ENCODE data around the gene ETS2.

ETS2 gene

GRCh38 chr21:38800046-38800758 is 5.5 kb upstream of the ETS2 start:
- Mint-ChIP-seq H3K27ac (no peak overlapping the region), H3K4me1 (ENCODE audit: low read depth in 2 of 2) (peaks cover 5 to 7% of the 10 kb centered on the region in 2 donors), H3K27me3 (peaks cover 23 to 41% of the 10 kb centered on the region in 2 donors), H3K36me3 (ENCODE audit: insufficient read depth) (no peaks in the 10 kb centered on the region), H3K9me3 (no peaks in the 10 kb centered on the region), H3K4me3 (no peak overlapping the region)
- ATAC-seq (replicated peaks) (no peak), DNase-seq (no peak)

- H3K36me3 Mint-ChIP-seq (ENCODE audit: insufficient read depth) = no peaks in the 10 kb centered on the region
- DNase-seq (no peak), ATAC-seq (replicated peaks) (no peak)
- no peaks in the 10 kb centered on the region for H3K9me3 Mint-ChIP-seq
- H3K4me3 Mint-ChIP-seq = no peak overlapping the region
- H3K27me3 Mint-ChIP-seq = peaks cover 23 to 37% of the 10 kb centered on the region in 2 donors
- peaks cover 5 to 7% of the 10 kb centered on the region in 2 donors for H3K4me1 Mint-ChIP-seq (ENCODE audit: low read depth in 2 of 2)
- H3K27ac Mint-ChIP-seq = no peak overlapping the region
These were observed 4.6 kb upstream of the ETS2 start for GRCh38 chr21:38800924-38801744.

DNA sequence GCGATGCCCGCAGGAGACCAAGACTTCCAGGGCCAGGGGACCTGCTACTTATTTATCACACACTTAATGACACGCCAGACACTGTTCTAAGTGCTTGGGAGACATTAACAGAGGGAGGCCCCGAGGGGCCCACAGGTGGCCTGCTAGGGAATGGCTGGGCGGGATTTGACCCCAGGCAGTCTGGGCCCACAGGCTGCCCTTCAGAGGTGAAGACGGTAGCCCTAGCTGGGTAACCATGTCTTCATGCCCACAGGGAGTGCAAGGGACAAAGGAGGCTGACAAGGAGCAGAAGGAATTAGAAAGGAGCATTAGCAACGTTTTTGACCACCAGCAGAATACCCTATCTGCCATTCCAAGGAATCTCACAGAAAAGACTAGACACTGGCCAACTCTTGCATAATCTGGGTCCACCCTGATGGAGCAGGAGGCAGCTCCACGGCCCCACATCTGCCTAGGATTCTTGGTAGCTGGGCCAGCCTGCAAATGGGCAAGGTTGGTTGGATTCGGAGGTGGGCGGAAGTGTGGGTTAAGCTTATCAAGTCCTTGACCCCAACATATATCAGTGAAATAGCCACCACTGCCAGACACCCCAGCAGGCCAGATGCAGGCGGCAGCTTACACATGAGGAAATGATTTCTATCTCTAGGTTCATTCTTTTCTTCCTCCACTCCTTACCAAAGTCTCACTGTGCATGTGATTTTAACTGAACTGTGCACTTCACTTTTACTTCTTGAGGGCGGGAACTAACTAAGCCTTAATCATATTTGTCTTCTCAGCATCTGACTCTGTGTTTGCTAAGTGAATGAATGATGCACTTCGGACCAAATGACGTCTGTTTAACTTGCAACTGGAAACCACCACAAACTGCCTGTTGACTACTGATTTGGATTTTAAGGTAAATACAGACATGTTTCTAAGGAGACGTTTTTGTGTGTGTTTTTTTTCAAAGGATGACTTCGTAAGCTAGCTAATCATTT is 3.4 kb upstream of the ETS2 start:
- no peaks in the 10 kb centered on the region for H3K9me3 Mint-ChIP-seq

DNA sequence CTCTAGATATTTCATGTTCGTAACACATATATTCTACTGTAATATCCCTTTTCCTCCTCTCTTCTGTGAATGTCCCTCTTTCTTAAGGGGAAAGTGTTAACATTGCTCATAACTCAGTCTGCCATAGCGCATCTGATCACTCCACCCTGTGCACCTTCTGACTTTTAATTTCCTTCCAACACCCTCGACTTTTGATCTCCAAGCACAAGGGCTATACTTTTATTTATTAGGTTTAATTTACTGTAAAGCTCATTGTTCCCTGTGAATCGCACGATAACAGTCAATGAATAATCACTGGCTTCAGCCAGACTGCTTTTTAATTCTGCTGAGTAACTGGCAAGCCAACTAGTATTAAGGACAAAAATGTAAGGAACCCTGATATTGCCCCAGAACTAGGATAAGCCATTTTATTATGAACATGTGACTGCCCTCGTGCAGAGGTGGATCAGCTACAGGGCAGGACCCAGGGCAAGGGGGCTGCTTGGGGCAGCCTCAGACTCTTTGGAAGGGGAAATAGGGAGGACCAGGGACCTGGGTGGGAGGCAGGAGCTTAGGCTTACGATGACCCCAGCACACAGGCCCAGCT is 2.6 kb upstream of the ETS2 start:
- Mint-ChIP-seq H3K27ac (no peak overlapping the region), H3K36me3 (ENCODE audit: insufficient read depth) (peaks cover 3% of the 10 kb centered on the region), H3K4me1 (ENCODE audit: low read depth in 2 of 2) (peaks cover 18 to 24% of the 10 kb centered on the region in 2 donors), H3K9me3 (no peaks in the 10 kb centered on the region), H3K4me3 (no peak overlapping the region), H3K27me3 (peaks cover 10 to 19% of the 10 kb centered on the region in 2 donors)
- ATAC-seq (replicated peaks) = no peak
- no peak for DNase-seq

More for the DNA sequence above, 3.4 kb upstream of the ETS2 start:
- no peak for ATAC-seq (replicated peaks)
- Mint-ChIP-seq H3K4me1 (ENCODE audit: low read depth in 2 of 2) (peaks cover 11 to 15% of the 10 kb centered on the region in 2 donors), H3K27me3 (peaks cover 14 to 27% of the 10 kb centered on the region in 2 donors), H3K27ac (no peak overlapping the region), H3K4me3 (no peak overlapping the region), H3K36me3 (ENCODE audit: insufficient read depth) (peaks cover 3% of the 10 kb centered on the region)
- no peak for DNase-seq

GRCh38 chr21:38804030-38804788 is 1.5 kb upstream of the ETS2 start:
- DNase-seq (no peak), ATAC-seq (replicated peaks) (no peak)
- Mint-ChIP-seq H3K4me3 (peak overlapping the region; percentile 92 to 93), H3K36me3 (ENCODE audit: insufficient read depth) (peaks cover 3% of the 10 kb centered on the region), H3K9me3 (no peaks in the 10 kb centered on the region), H3K27me3 (peaks cover 3 to 15% of the 10 kb centered on the region in 2 donors), H3K27ac (no peak overlapping the region), H3K4me1 (ENCODE audit: low read depth in 2 of 2) (peaks cover 18 to 29% of the 10 kb centered on the region in 2 donors)

- Mint-ChIP-seq H3K27me3 (peaks cover 0 to 15% of the 10 kb centered on the region in 2 donors), H3K27ac (peak overlapping the region; percentile 72 to 94), H3K4me1 (ENCODE audit: low read depth in 2 of 2) (peaks cover 18 to 29% of the 10 kb centered on the region in 2 donors), H3K36me3 (ENCODE audit: insufficient read depth) (peaks cover 3% of the 10 kb centered on the region), H3K9me3 (no peaks in the 10 kb centered on the region), H3K4me3 (peak overlapping the region; percentile 92 to 93)
- ATAC-seq (replicated peaks) (peak; percentile 14), DNase-seq (no peak)
These were observed 871 bp upstream of the ETS2 start for GRCh38 chr21:38804789-38805327.

- peaks cover 18 to 29% of the 10 kb centered on the region in 2 donors for H3K4me1 Mint-ChIP-seq (ENCODE audit: low read depth in 2 of 2)
- H3K27me3 Mint-ChIP-seq = peaks cover 0 to under 1% of the 10 kb centered on the region in 2 donors
- H3K9me3 Mint-ChIP-seq = no peaks in the 10 kb centered on the region
- ATAC-seq (replicated peaks) (peak; percentile 58), DNase-seq (peak; percentile 24 to 33 (median 26))
- peaks cover 3% of the 10 kb centered on the region for H3K36me3 Mint-ChIP-seq (ENCODE audit: insufficient read depth)
- H3K27ac Mint-ChIP-seq = peak overlapping the region; percentile 72 to 94
- peak overlapping the region; percentile 92 to 93 for H3K4me3 Mint-ChIP-seq
These were observed 618 bp downstream of the ETS2 start for GRCh38 chr21:38806153-38806941.

DNA sequence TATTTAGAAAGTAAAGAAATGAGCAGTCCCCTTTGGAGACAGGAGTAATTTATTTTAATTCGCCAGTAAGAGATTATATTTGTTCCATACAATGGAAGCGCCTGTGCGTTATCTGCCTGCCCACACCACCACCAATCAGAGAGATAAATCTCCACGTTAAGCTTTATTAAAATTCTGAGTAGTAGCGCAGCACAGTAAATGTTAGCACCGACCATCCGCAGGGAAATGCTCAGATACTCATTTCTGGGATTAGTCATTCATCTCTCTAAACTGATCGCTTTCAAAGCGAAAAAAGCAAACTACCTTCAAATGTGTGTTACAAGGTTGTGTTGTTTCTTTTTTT is 1.2 kb downstream of the ETS2 start:
- Mint-ChIP-seq H3K4me3 (peak overlapping the region; percentile 92 to 93), H3K36me3 (ENCODE audit: insufficient read depth) (peaks cover 3% of the 10 kb centered on the region), H3K4me1 (ENCODE audit: low read depth in 2 of 2) (peaks cover 18 to 29% of the 10 kb centered on the region in 2 donors), H3K9me3 (no peaks in the 10 kb centered on the region), H3K27me3 (no peaks in the 10 kb centered on the region), H3K27ac (peak overlapping the region; percentile 72 to 94)
- ATAC-seq (replicated peaks) (no peak), DNase-seq (no peak)

DNA sequence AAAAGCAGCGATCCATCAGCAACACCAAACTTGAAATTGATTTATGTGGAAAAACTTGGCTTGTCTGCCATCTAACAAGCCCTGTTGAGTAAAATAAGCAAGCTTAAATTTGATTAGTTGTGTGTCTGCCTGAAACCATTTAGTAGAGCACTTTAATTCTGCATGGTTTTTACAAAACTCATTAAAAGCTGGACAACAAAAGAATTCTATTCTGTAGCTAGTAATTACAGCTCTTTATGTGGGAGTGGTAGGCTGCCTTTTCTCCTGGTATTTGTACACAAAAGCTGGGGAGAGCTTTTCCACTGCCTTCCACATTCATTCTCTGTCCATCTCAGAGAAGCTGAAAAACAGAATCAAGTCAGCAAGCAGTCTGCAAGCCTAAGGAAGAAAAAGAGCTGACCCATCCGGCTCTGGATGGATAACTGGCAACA is 1.7 kb downstream of the ETS2 start:
- no peak for DNase-seq
- peaks cover 18 to 29% of the 10 kb centered on the region in 2 donors for H3K4me1 Mint-ChIP-seq (ENCODE audit: low read depth in 2 of 2)
- H3K9me3 Mint-ChIP-seq = no peaks in the 10 kb centered on the region
- no peak for ATAC-seq (replicated peaks)
- H3K27me3 Mint-ChIP-seq = no peaks in the 10 kb centered on the region
- H3K27ac Mint-ChIP-seq = peak overlapping the region in 1 of 2 donors; percentile 72
- H3K4me3 Mint-ChIP-seq = peak overlapping the region; percentile 92 to 93
- H3K36me3 Mint-ChIP-seq (ENCODE audit: insufficient read depth) = peaks cover 3% of the 10 kb centered on the region

DNA sequence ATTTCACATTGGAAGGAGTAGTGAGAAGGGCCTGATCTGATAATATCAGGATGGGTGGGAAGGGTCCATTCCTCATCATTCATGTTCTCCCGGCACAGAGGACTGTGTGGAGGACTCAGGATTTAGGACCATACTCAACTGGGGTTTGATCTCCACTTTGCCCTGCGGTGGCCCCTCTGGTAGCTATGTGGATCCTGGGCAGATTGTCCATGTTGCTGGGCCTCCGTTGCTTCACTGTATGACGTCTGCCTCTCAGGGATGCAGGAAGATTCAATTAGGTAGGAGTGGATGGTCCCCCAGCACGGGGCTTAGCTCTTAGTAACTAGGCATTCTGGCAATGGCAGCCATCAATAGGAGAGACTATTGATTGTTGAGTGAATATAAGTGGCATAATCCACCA is 2.3 kb downstream of the ETS2 start:
- Mint-ChIP-seq H3K27ac (peak overlapping the region in 1 of 2 donors; percentile 72), H3K4me1 (ENCODE audit: low read depth in 2 of 2) (peaks cover 18 to 29% of the 10 kb centered on the region in 2 donors), H3K4me3 (peak overlapping the region in 1 of 2 donors; percentile 92), H3K27me3 (no peaks in the 10 kb centered on the region), H3K36me3 (ENCODE audit: insufficient read depth) (peaks cover 3% of the 10 kb centered on the region), H3K9me3 (no peaks in the 10 kb centered on the region)
- DNase-seq = no peak
- ATAC-seq (replicated peaks) = no peak

GRCh38 chr21:38809198-38809878 is 3.6 kb downstream of the ETS2 start:
- H3K4me3 Mint-ChIP-seq = no peak overlapping the region
- no peaks in the 10 kb centered on the region for H3K27me3 Mint-ChIP-seq
- peaks cover 7% of the 10 kb centered on the region for H3K36me3 Mint-ChIP-seq (ENCODE audit: insufficient read depth)
- H3K27ac Mint-ChIP-seq = peak overlapping the region; percentile 38 to 72
- H3K9me3 Mint-ChIP-seq = no peaks in the 10 kb centered on the region
- ATAC-seq (replicated peaks) (no peak), DNase-seq (no peak)
- peaks cover 18 to 29% of the 10 kb centered on the region in 2 donors for H3K4me1 Mint-ChIP-seq (ENCODE audit: low read depth in 2 of 2)

All from effector memory CD8-positive, alpha-beta T cell (primary cell).